ENCODE data around the gene HSP90B1.

The HSP90B1 gene

DNA sequence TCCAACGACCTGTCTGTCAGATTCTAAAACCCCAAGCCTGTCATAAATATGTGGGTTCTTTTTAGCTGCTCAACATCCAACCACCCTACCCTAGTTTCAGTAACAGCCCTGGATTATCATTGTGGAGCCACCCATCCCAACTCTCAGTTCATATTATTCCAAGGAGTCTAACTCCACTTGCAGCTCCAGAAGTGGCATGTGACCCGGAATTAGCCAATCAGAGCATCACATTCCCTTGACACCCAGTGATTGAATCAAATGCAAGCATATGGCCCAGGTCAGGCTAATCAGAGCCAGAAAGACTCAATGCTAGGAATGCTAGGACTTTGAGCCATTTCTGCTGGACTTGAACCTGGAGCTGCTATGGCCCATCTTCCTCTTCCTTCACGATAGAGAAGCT, 17.1 kb upstream of the HSP90B1 start:
- no peaks in the 10 kb centered on the region for H4K20me1 ChIP-seq (ENCODE audit: insufficient read depth, low read length, poor library complexity, severe bottlenecking)
- TF ChIP-seq CTCF (conservative IDR thresholded peaks at IDR 0.05; ENCODE audit: low read length) (no peak), EZH2phosphoT487 (IDR thresholded peaks at IDR 0.05; ENCODE audit: borderline replicate concordance) (no peak)
- no peaks in the 10 kb centered on the region for H3F3A ChIP-seq (ENCODE audit: low read depth)
- no peaks in the 10 kb centered on the region for H3K27me3 ChIP-seq (ENCODE audit: insufficient read depth, low read length, poor library complexity, severe bottlenecking)
- H3K9ac ChIP-seq (ENCODE audit: low read depth, low read length, poor library complexity, severe bottlenecking): no peak overlapping the region
- H3K4me2 ChIP-seq (ENCODE audit: low read depth, low read length, poor library complexity, severe bottlenecking): no peak overlapping the region
- no peaks in the 10 kb centered on the region for H3K36me3 ChIP-seq (ENCODE audit: insufficient read depth, low read length)
- no peak overlapping the region for H3K4me3 ChIP-seq (ENCODE audit: low read length, poor library complexity, severe bottlenecking)
- no peaks in the 10 kb centered on the region; the same call in 1 of the 2 replicates for H3K9me3 ChIP-seq (ENCODE audit: insufficient read depth, low read depth, low read length)
- H3K79me2 ChIP-seq (ENCODE audit: insufficient read depth, low read length): no peaks in the 10 kb centered on the region
- H3K9me2 ChIP-seq (replicated peaks; ENCODE audit: low read depth, low read length): no peaks in the 10 kb centered on the region
- H2AFZ ChIP-seq (ENCODE audit: low read length): no peak overlapping the region
- no peaks in the 10 kb centered on the region for H3K4me1 ChIP-seq (ENCODE audit: insufficient read depth, low read length, poor library complexity, severe bottlenecking)

- no peaks in the 10 kb centered on the region for H3F3A ChIP-seq (ENCODE audit: low read depth)
- H3K4me3 ChIP-seq (ENCODE audit: low read length, poor library complexity, severe bottlenecking): no peak overlapping the region
- no peaks in the 10 kb centered on the region for H4K20me1 ChIP-seq (ENCODE audit: insufficient read depth, low read length, poor library complexity, severe bottlenecking)
- H2AFZ ChIP-seq (ENCODE audit: low read length): no peak overlapping the region
- H3K9me3 ChIP-seq (ENCODE audit: insufficient read depth, low read depth, low read length): no peaks in the 10 kb centered on the region; the same call in 1 of the 2 replicates
- H3K4me2 ChIP-seq (ENCODE audit: low read depth, low read length, poor library complexity, severe bottlenecking): no peak overlapping the region
- H3K9me2 ChIP-seq (replicated peaks; ENCODE audit: low read depth, low read length): no peaks in the 10 kb centered on the region
- no peaks in the 10 kb centered on the region for H3K4me1 ChIP-seq (ENCODE audit: insufficient read depth, low read length, poor library complexity, severe bottlenecking)
- no peaks in the 10 kb centered on the region for H3K79me2 ChIP-seq (ENCODE audit: insufficient read depth, low read length)
- no peak overlapping the region for H3K9ac ChIP-seq (ENCODE audit: low read depth, low read length, poor library complexity, severe bottlenecking)
- no peaks in the 10 kb centered on the region for H3K27me3 ChIP-seq (ENCODE audit: insufficient read depth, low read length, poor library complexity, severe bottlenecking)
- H3K36me3 ChIP-seq (ENCODE audit: insufficient read depth, low read length): no peaks in the 10 kb centered on the region
- TF ChIP-seq CTCF (conservative IDR thresholded peaks at IDR 0.05; ENCODE audit: low read length) (no peak), EZH2phosphoT487 (IDR thresholded peaks at IDR 0.05; ENCODE audit: borderline replicate concordance) (no peak)
Measured at GRCh38 chr12:103915306-103915705, 14.9 kb upstream of the HSP90B1 start.

DNA sequence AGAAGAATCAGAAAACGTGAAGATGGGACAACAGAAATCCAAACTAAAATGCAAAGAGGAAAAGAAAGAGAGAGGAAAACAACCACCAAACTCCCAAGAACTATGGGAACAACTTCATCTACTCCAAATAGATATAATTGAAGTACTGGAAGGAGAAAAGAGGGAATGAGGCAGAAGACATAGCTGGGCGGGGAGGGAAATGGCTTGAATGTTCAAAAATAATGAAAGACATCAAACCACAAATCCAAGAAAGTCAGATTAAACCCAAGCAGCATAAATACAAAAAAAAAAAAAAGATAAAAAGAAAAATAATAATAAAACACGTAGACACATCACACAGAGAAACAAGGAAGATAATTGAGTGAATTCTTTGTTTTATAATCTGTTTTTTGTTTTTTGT, 12.3 kb upstream of the HSP90B1 start:
- H3K27me3 ChIP-seq (ENCODE audit: insufficient read depth, low read length, poor library complexity, severe bottlenecking): no peaks in the 10 kb centered on the region
- no peak overlapping the region for H3K4me3 ChIP-seq (ENCODE audit: low read length, poor library complexity, severe bottlenecking)
- no peaks in the 10 kb centered on the region for H4K20me1 ChIP-seq (ENCODE audit: insufficient read depth, low read length, poor library complexity, severe bottlenecking)
- no peaks in the 10 kb centered on the region for H3K4me1 ChIP-seq (ENCODE audit: insufficient read depth, low read length, poor library complexity, severe bottlenecking)
- TF ChIP-seq EZH2phosphoT487 (IDR thresholded peaks at IDR 0.05; ENCODE audit: borderline replicate concordance) (no peak), CTCF (conservative IDR thresholded peaks at IDR 0.05; ENCODE audit: low read length) (no peak)
- no peak overlapping the region for H3K9ac ChIP-seq (ENCODE audit: low read depth, low read length, poor library complexity, severe bottlenecking)
- no peaks in the 10 kb centered on the region for H3K79me2 ChIP-seq (ENCODE audit: insufficient read depth, low read length)
- H3K4me2 ChIP-seq (ENCODE audit: low read depth, low read length, poor library complexity, severe bottlenecking): no peak overlapping the region
- H3K36me3 ChIP-seq (ENCODE audit: insufficient read depth, low read length): no peaks in the 10 kb centered on the region
- H2AFZ ChIP-seq (ENCODE audit: low read length): no peak overlapping the region
- no peaks in the 10 kb centered on the region for H3F3A ChIP-seq (ENCODE audit: low read depth)
- H3K9me2 ChIP-seq (replicated peaks; ENCODE audit: low read depth, low read length): no peaks in the 10 kb centered on the region
- H3K9me3 ChIP-seq (ENCODE audit: insufficient read depth, low read depth, low read length): no peaks in the 10 kb centered on the region; the same call in 1 of the 2 replicates
